ENCODE measurements around the gene UBE2F.

GRCh38 chr2:238023608-238024007 lies 56.8 kb downstream of the UBE2F start:
- TF ChIP-seq NFRKB (IDR thresholded peaks at IDR 0.05) (no peak), SP1 (IDR thresholded peaks at IDR 0.05) (no peak), SUZ12 (IDR thresholded peaks at IDR 0.05) (no peak), ZNF384 (IDR thresholded peaks at IDR 0.05) (no peak), ARNT (IDR thresholded peaks at IDR 0.05) (no peak), FOXA1 (IDR thresholded peaks at IDR 0.05) (no peak), FOXK2 (IDR thresholded peaks at IDR 0.05) (no peak), L3MBTL2 (conservative IDR thresholded peaks at IDR 0.05) (no peak), BHLHE40 (IDR thresholded peaks at IDR 0.05; ENCODE audit: borderline replicate concordance) (no peak)
